Kasumi-1 (cell line): Measurements from ENCODE around the gene FARS2.

ENCODE experiments used
- DNase-seq, 2 experiments: peaks; one replicate each; lab custom pipeline; 2025; lab: John Stamatoyannopoulos, UW

FARS2 gene

GRCh38 chr6:5378331-5378730 is 117.0 kb downstream of the FARS2 start:
- no peak for DNase-seq

- peak; percentile 68 to 75 for DNase-seq
These were observed 118.4 kb downstream of the FARS2 start for GRCh38 chr6:5379647-5380242.

- no peak for DNase-seq
These were observed 122.5 kb downstream of the FARS2 start for GRCh38 chr6:5383856-5384255.

GRCh38 chr6:5384276-5384675 is 123.0 kb downstream of the FARS2 start:
- DNase-seq, result no peak

- DNase-seq, result no peak
These were observed 127.0 kb downstream of the FARS2 start for GRCh38 chr6:5388326-5388725.

- no peak for DNase-seq
These were observed 127.9 kb downstream of the FARS2 start for GRCh38 chr6:5389086-5389745.

- DNase-seq, result no peak
These were observed 128.9 kb downstream of the FARS2 start for GRCh38 chr6:5390177-5390576.

GRCh38 chr6:5394280-5394679 is 133.0 kb downstream of the FARS2 start:
- DNase-seq, result no peak

- DNase-seq, result peak in 1 of 2 experiments; percentile 28
These were observed 134.4 kb downstream of the FARS2 start for GRCh38 chr6:5395719-5396118.

GRCh38 chr6:5398530-5398929 is 137.2 kb downstream of the FARS2 start:
- DNase-seq, result peak; percentile 84 to 92

- no peak for DNase-seq
These were observed 138.1 kb downstream of the FARS2 start for GRCh38 chr6:5399391-5399790.

- peak; percentile 76 to 85 for DNase-seq
These were observed 140.8 kb downstream of the FARS2 start for GRCh38 chr6:5401845-5402738.

GRCh38 chr6:5403076-5403475 is 141.8 kb downstream of the FARS2 start:
- DNase-seq, result no peak

- DNase-seq, result no peak
These were observed 142.3 kb downstream of the FARS2 start for GRCh38 chr6:5403609-5404008.

GRCh38 chr6:5405976-5406375 is 144.7 kb downstream of the FARS2 start:
- DNase-seq, result no peak

- no peak for DNase-seq
These were observed 150.1 kb downstream of the FARS2 start for GRCh38 chr6:5411414-5411813.

GRCh38 chr6:5412017-5412416 is 150.7 kb downstream of the FARS2 start:
- DNase-seq, result no peak

GRCh38 chr6:5412663-5413062 is 151.3 kb downstream of the FARS2 start:
- no peak for DNase-seq

- no peak for DNase-seq
These were observed 154.9 kb downstream of the FARS2 start for GRCh38 chr6:5416250-5416649.

- DNase-seq, result peak; percentile 28 to 47
These were observed 161.1 kb downstream of the FARS2 start for GRCh38 chr6:5422321-5422915.

- no peak for DNase-seq
These were observed 161.9 kb downstream of the FARS2 start for GRCh38 chr6:5423251-5423650.

GRCh38 chr6:5424726-5425125 is 163.4 kb downstream of the FARS2 start:
- no peak for DNase-seq

GRCh38 chr6:5425267-5425666 is 164.0 kb downstream of the FARS2 start:
- no peak for DNase-seq
